B cell (primary cell): ENCODE measurements around the gene BRD9. TPM values are rescaled to one million over a fixed set of nuclear protein-coding genes. Genes with fewer than 3 reads are reported as not detected.

Source experiments
- ATAC-seq: fragments of 200-7000 bp; cut with Tn5 transposase; one replicate; pipeline ENCODE4 v1.10.0; 2021; ENCODE audit warnings: low read depth, mild to moderate bottlenecking, moderate number of reproducible peaks, moderate library complexity
- CTCF ChIA-PET: fragments of 350-600 bp; sonication (Branson Sonifier 250); formaldehyde crosslinking; loops from one replicate; lab custom pipeline; 2021; ENCODE audit warnings: antibody characterized with exemption, inconsistent platforms; lab: Charles Lee
- POLR2A ChIA-PET: fragments of 350-600 bp; sonication (Branson Sonifier 250); formaldehyde crosslinking; loops from one replicate; lab custom pipeline; 2021; ENCODE audit warnings: antibody characterized with exemption; lab: Charles Lee
- DNase-seq: peaks from one replicate; pipeline ENCODE4 v3.0.0; 2013
- H2AFZ ChIP-seq: 2 replicates; pipeline ENCODE4 v1.6.1; 2012; ENCODE audit warnings: mild to moderate bottlenecking, low read depth, low read length; ENCODE audit not compliant: insufficient read depth, poor library complexity, severe bottlenecking
- H3K27ac ChIP-seq, 2 donors: 1 replicate in 1 of 2; 2 replicates in 1 of 2; pipeline ENCODE4 v1.5.1; 2012 to 2013; ENCODE audit warnings: low read length in 2 of 2, mild to moderate bottlenecking in 2 of 2, moderate library complexity in 1 of 2
- H3K27me3 ChIP-seq, 4 experiments: fragments of 200-600 bp in 1 of 4; sonication (generic) in 1 of 4; replicated peaks in 1 of 4; 1 replicate in 2 of 4; 2 replicates in 2 of 4; pipeline versions ENCODE4 v1.6.1 to v1.7.0; 2013 to 2016; ENCODE audit warnings: low read length in 3 of 4, mild to moderate bottlenecking in 2 of 4, mixed read lengths in 1 of 4, moderate library complexity in 1 of 4; ENCODE audit not compliant: insufficient read depth in 4 of 4, control insufficient read depth in 3 of 4; ENCODE audit errors: control extremely low read depth in 1 of 4
- H3K36me3 ChIP-seq, 2 experiments: replicated peaks in 1 of 2; 1 replicate in 1 of 2; 2 replicates in 1 of 2; pipeline versions ENCODE4 v1.6.1 to v1.7.1; 2013; ENCODE audit warnings: low read length in 1 of 2; ENCODE audit not compliant: insufficient read depth in 2 of 2, control insufficient read depth in 1 of 2; ENCODE audit errors: control extremely low read depth in 1 of 2, extremely low read depth in 1 of 2
- H3K4me1 ChIP-seq, 2 donors: fragments of 200-600 bp in 1 of 2; sonication (generic) in 1 of 2; 1 replicate in 1 of 2; 2 replicates in 1 of 2; pipeline versions ENCODE4 v1.5.1 to v1.6.1; 2013 to 2017; ENCODE audit warnings: low read length in 2 of 2; ENCODE audit not compliant: control insufficient read depth in 2 of 2, insufficient read depth in 2 of 2
- H3K4me2 ChIP-seq: replicated peaks from 2 replicates; pipeline ENCODE3; 2012; ENCODE audit warnings: mild to moderate bottlenecking, low read depth, low read length; ENCODE audit not compliant: poor library complexity, severe bottlenecking
- H3K4me3 ChIP-seq, 5 experiments: fragments of 200-600 bp in 1 of 5; sonication (generic) in 1 of 5; 1 replicate in 3 of 5; 2 replicates in 2 of 5; pipeline versions ENCODE4 v1.5.1 to v1.7.0; 2011 to 2016; ENCODE audit warnings: low read length in 4 of 5, mild to moderate bottlenecking in 4 of 5, low read depth in 2 of 5, control low read depth in 1 of 5, moderate library complexity in 1 of 5; ENCODE audit not compliant: insufficient read depth in 1 of 5; ENCODE audit errors: control extremely low read depth in 1 of 5, extremely low read depth in 1 of 5
- H3K79me2 ChIP-seq: fragments of 200-600 bp; sonication (generic); one replicate; pipeline ENCODE4 v1.6.0; 2016; ENCODE audit warnings: low read length; ENCODE audit not compliant: control insufficient read depth, insufficient read depth
- H3K9ac ChIP-seq: fragments of 200-600 bp; sonication (generic); 2 replicates; pipeline ENCODE4 v1.6.1; 2017; ENCODE audit warnings: mild to moderate bottlenecking, low read length, moderate library complexity
- H3K9me3 ChIP-seq, 3 donors: one replicate each; pipeline versions ENCODE4 v1.6.1 to v1.7.1; 2013; ENCODE audit warnings: low read length in 2 of 3; ENCODE audit not compliant: control insufficient read depth in 2 of 3, insufficient read depth in 1 of 3; ENCODE audit errors: control extremely low read depth in 1 of 3
- H4K20me1 ChIP-seq: 2 replicates; pipeline ENCODE4 v1.6.0; 2012; ENCODE audit warnings: mild to moderate bottlenecking, low read length; ENCODE audit not compliant: insufficient read depth, control insufficient read depth, poor library complexity, severe bottlenecking
- H3K27ac Mint-ChIP-seq: one replicate; pipeline ENCODE4 v1.8.0; 2021; ENCODE audit warnings: mixed read lengths
- H3K27me3 Mint-ChIP-seq: one replicate; pipeline ENCODE4 v1.8.0; 2021; ENCODE audit warnings: mixed read lengths
- H3K4me1 Mint-ChIP-seq: one replicate; pipeline ENCODE4 v1.8.0; 2021; ENCODE audit warnings: mixed read lengths
- H3K4me3 Mint-ChIP-seq: one replicate; pipeline ENCODE4 v1.8.0; 2021; ENCODE audit warnings: mixed read lengths
- H3K9me3 Mint-ChIP-seq: one replicate; pipeline ENCODE4 v1.8.0; 2022; ENCODE audit warnings: mixed read lengths; ENCODE audit not compliant: insufficient read depth
- EZH2 ChIP-seq: IDR thresholded peaks from 2 replicates; pipeline ENCODE4 v1.6.1; 2012; ENCODE audit warnings: borderline replicate concordance, low read depth, mild to moderate bottlenecking, moderate library complexity, low read length; ENCODE audit not compliant: insufficient read depth, poor library complexity, severe bottlenecking
- WGBS: methylation state at CpG from one replicate; pipeline ENCODE4 v1.1.5; 2013; ENCODE audit warnings: missing lambda C conversion rate; ENCODE audit not compliant: insufficient coverage; 5-methylcytosine and 5-hydroxymethylcytosine counted together
- intact Hi-C: fragments of 100-400 bp; cut with micrococcal nuclease; formaldehyde crosslinking; loops from one replicate; pipeline ENCODE4 v1.10.0; 2022
- polyA plus RNA-seq: library from polyadenylated mRNA; depleted of rRNA; stranded (reverse); fragments of >200 nt; gene quantifications from 2 replicates; pipeline ENCODE4 v1.2.3, GENCODE V29; 2012
- total RNA-seq, 2 donors: library from RNA; stranded (reverse); fragments of 120-200 nt in 1 of 2; gene quantifications; 1 replicate in 1 of 2; 2 replicates in 1 of 2; pipeline versions ENCODE4 v1.2.3 to v1.2.4, GENCODE V29; 2013 to 2022
- TF ChIP-seq, protein P1 (sequence below): fragments of 200-600 bp; IDR thresholded peaks from one replicate; pipeline ENCODE4 v1.8.0; 2022; ENCODE audit warnings: antibody characterized with exemption, mild to moderate bottlenecking

Gene BRD9
- total and polyA plus RNA-seq, 2 donors (not counting 1 experiment from before 2014, with no cell fraction given), result 28.3 to 68.6 TPM

GRCh38 chr5:861442-862366 is 30.9 kb downstream of the BRD9 start:
- CTCF ChIA-PET, result no interaction called here
- DNase-seq (no peak), ATAC-seq (no peak)
- no peak overlapping the region for H3K27ac ChIP-seq
- Mint-ChIP-seq H3K27ac (no peak overlapping the region), H3K4me1 (no peaks in the 10 kb centered on the region), H3K4me3 (no peak overlapping the region), H3K9me3 (no peaks in the 10 kb centered on the region), H3K27me3 (no peaks in the 10 kb centered on the region)
- no peak overlapping the region for H2AFZ ChIP-seq
- TF ChIP-seq, protein P1, sequence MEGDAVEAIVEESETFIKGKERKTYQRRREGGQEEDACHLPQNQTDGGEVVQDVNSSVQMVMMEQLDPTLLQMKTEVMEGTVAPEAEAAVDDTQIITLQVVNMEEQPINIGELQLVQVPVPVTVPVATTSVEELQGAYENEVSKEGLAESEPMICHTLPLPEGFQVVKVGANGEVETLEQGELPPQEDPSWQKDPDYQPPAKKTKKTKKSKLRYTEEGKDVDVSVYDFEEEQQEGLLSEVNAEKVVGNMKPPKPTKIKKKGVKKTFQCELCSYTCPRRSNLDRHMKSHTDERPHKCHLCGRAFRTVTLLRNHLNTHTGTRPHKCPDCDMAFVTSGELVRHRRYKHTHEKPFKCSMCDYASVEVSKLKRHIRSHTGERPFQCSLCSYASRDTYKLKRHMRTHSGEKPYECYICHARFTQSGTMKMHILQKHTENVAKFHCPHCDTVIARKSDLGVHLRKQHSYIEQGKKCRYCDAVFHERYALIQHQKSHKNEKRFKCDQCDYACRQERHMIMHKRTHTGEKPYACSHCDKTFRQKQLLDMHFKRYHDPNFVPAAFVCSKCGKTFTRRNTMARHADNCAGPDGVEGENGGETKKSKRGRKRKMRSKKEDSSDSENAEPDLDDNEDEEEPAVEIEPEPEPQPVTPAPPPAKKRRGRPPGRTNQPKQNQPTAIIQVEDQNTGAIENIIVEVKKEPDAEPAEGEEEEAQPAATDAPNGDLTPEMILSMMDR, result no peak
- TF ChIP-seq EZH2, result no peak
- POLR2A ChIA-PET, result no interaction called here
- no peak overlapping the region for H3K4me3 ChIP-seq
- no peak overlapping the region for H3K4me2 ChIP-seq
- H3K27me3 ChIP-seq, result no peaks in the 10 kb centered on the region
- peaks cover 0 to 42% of the 10 kb centered on the region in 2 experiments for H3K36me3 ChIP-seq
- no peaks in the 10 kb centered on the region for H3K9me3 ChIP-seq
- H3K9ac ChIP-seq, result no peak overlapping the region
- no peaks in the 10 kb centered on the region for H4K20me1 ChIP-seq
- intact Hi-C loops, result no loop called here
- H3K79me2 ChIP-seq, result no peaks in the 10 kb centered on the region
- no peaks in the 10 kb centered on the region for H3K4me1 ChIP-seq
- WGBS, result 90% methylated on average over 22 of the region's 22 CpGs

GRCh38 chr5:860506-861150 is 32.0 kb downstream of the BRD9 start:
- Histone ChIP-seq H3K36me3 (peaks cover 0 to 34% of the 10 kb centered on the region in 2 experiments), H3K4me1 (no peaks in the 10 kb centered on the region), H2AFZ (no peak overlapping the region), H3K4me2 (no peak overlapping the region), H3K27me3 (no peaks in the 10 kb centered on the region), H3K9me3 (no peaks in the 10 kb centered on the region), H3K27ac (no peak overlapping the region), H4K20me1 (no peaks in the 10 kb centered on the region), H3K4me3 (no peak overlapping the region), H3K79me2 (no peaks in the 10 kb centered on the region), H3K9ac (no peak overlapping the region)
- ChIA-PET POLR2A (no interaction called here), CTCF (no interaction called here)
- Mint-ChIP-seq H3K27ac (no peak overlapping the region), H3K4me3 (no peak overlapping the region), H3K27me3 (no peaks in the 10 kb centered on the region), H3K4me1 (no peaks in the 10 kb centered on the region), H3K9me3 (no peaks in the 10 kb centered on the region)
- TF ChIP-seq, protein P1, result no peak
- TF ChIP-seq EZH2, result no peak
- WGBS, result 88% methylated on average over 10 of the region's 15 CpGs
- ATAC-seq, result no peak
- intact Hi-C loops, result no loop called here
- no peak for DNase-seq
